Gastrocnemius medialis (tissue), 4 donors: ENCODE results near the gene CDC37L1.

Experiments
- POLR2A ChIP-seq, 2 donors: fragments of 450-650 bp; IDR thresholded peaks; one replicate each; pipeline ENCODE4 v1.6.1; 2017; ENCODE audit warnings: antibody characterized with exemption in 2 of 2, mild to moderate bottlenecking in 2 of 2, moderate library complexity in 2 of 2
- TF ChIP-seq, protein P1 (sequence below), 5 experiments: fragments of 450-650 bp in 3 of 5; fragments of 200-600 bp in 2 of 5; sonication (generic) in 2 of 5; IDR thresholded peaks in 4 of 5; conservative IDR thresholded peaks in 1 of 5; 1 replicate in 4 of 5; 2 replicates in 1 of 5; pipeline ENCODE4 v1.5.1; 2016 to 2019; ENCODE audit warnings: antibody characterized with exemption in 5 of 5, mild to moderate bottlenecking in 3 of 5, moderate library complexity in 3 of 5

- TF ChIP-seq, protein P1, sequence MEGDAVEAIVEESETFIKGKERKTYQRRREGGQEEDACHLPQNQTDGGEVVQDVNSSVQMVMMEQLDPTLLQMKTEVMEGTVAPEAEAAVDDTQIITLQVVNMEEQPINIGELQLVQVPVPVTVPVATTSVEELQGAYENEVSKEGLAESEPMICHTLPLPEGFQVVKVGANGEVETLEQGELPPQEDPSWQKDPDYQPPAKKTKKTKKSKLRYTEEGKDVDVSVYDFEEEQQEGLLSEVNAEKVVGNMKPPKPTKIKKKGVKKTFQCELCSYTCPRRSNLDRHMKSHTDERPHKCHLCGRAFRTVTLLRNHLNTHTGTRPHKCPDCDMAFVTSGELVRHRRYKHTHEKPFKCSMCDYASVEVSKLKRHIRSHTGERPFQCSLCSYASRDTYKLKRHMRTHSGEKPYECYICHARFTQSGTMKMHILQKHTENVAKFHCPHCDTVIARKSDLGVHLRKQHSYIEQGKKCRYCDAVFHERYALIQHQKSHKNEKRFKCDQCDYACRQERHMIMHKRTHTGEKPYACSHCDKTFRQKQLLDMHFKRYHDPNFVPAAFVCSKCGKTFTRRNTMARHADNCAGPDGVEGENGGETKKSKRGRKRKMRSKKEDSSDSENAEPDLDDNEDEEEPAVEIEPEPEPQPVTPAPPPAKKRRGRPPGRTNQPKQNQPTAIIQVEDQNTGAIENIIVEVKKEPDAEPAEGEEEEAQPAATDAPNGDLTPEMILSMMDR (IDR thresholded peaks at IDR 0.05 in 4 of 5, conservative IDR thresholded peaks at IDR 0.05 in 1 of 5): no peak
- no peak for TF ChIP-seq POLR2A (IDR thresholded peaks at IDR 0.05)
Measured at GRCh38 chr9:4691795-4692194, 12.4 kb downstream of the CDC37L1 start.
